ENCODE measurements around the gene NEDD4L. TPM values are rescaled to one million over a fixed set of nuclear protein-coding genes. Genes with fewer than 3 reads are reported as not detected.
A peak's percentile ranks its signal among the peaks of the same experiment; 100 is the strongest.

Gene NEDD4L
- total and polyA plus RNA-seq, 4 donors, result 10.2 to 20.3 (median 13.2) TPM

DNA sequence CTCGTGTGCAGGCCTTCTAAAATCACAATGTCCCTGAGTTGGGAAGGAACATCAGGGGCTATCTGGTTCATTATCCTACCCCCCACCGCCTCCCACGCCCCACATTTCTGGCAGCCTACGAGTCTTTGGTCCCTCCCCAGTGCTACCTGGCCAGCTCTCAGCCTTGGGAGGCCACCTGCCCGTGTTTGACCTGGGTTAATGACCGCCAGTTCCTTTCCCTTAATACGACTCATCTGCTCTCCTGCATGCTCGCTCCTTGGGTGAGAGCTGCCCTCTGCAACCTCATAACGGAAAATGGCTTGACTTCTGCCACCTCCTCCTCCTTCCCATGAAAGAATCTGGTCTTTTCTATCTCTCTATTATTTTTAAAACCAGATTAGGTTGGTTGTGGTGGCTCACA is 112.5 kb downstream of the NEDD4L start:
- Histone ChIP-seq H3K27me3 (ENCODE audit: control insufficient read depth in 4 of 4, insufficient read depth in 4 of 4, low read length in 3 of 4) (no peaks in the 10 kb centered on the region), H3K4me1 (ENCODE audit: control insufficient read depth in 4 of 4, insufficient read depth in 4 of 4, low read length in 3 of 4) (peaks cover 0 to 8% (median 1%) of the 10 kb centered on the region in 4 donors), H3K36me3 (ENCODE audit: control insufficient read depth in 4 of 4, insufficient read depth in 3 of 4, low read depth in 1 of 4, low read length in 3 of 4) (no peaks in the 10 kb centered on the region), H3K9ac (ENCODE audit: low read depth in 1 of 2, low read length in 2 of 2) (no peak overlapping the region), H3K27ac (ENCODE audit: low read depth in 1 of 2, low read length in 2 of 2) (no peak overlapping the region), H3K4me3 (ENCODE audit: low read depth in 1 of 3, low read length in 3 of 3) (no peak overlapping the region), H3K9me3 (ENCODE audit: control insufficient read depth in 4 of 4, low read length in 3 of 4) (no peaks in the 10 kb centered on the region)
- TF ChIP-seq GABPA (IDR thresholded peaks at IDR 0.05 in 1 of 2, conservative IDR thresholded peaks at IDR 0.05 in 1 of 2) (no peak), CTCF (IDR thresholded peaks at IDR 0.05; ENCODE audit: low read depth, low read length, missing input control) (no peak), NR2F2 (IDR thresholded peaks at IDR 0.05) (no peak), RXRA (IDR thresholded peaks at IDR 0.05) (peak; percentile 93 to 96), HNF4A (conservative IDR thresholded peaks at IDR 0.05) (peak; percentile 28 to 33), ATF3 (IDR thresholded peaks at IDR 0.05) (no peak), YY1 (IDR thresholded peaks at IDR 0.05) (no peak), JUND (IDR thresholded peaks at IDR 0.05) (no peak), TAF1 (conservative IDR thresholded peaks at IDR 0.05) (no peak)
- TF ChIP-seq, protein P1, sequence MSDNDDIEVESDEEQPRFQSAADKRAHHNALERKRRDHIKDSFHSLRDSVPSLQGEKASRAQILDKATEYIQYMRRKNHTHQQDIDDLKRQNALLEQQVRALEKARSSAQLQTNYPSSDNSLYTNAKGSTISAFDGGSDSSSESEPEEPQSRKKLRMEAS (IDR thresholded peaks at IDR 0.05), result no peak
- WGBS, result 47% methylated on average over 9 of the region's 9 CpGs
- DNase-seq (ENCODE audit: low spot score), result no peak

DNA sequence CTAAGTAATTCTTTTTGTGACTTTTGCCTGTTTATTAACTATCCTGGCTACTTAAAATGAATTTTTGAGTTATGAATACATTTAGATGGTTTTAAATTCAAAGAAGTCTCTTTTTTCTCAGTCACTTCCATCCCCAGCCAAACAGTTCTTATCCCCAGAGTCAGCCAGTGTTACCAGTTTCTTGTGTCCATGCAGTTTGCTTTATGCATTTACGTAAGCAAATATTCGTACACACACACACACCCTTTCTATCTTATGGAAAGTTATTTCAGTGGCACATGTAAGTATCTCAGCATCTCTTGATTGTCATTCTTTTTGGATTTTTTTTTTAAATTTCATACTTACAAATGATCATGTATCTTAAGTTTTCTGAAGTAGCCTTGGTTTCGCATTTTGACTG is 113.2 kb downstream of the NEDD4L start:
- WGBS, result 97% methylated on average over 3 of the region's 3 CpGs
- H3K4me3 ChIP-seq (ENCODE audit: low read depth in 1 of 3, low read length in 3 of 3), result no peak overlapping the region
- DNase-seq (ENCODE audit: low spot score), result no peak

More for the DNA sequence above, 113.2 kb downstream of the NEDD4L start:
- TF ChIP-seq NR2F2 (IDR thresholded peaks at IDR 0.05) (no peak), HNF4A (conservative IDR thresholded peaks at IDR 0.05) (no peak), CTCF (IDR thresholded peaks at IDR 0.05; ENCODE audit: low read depth, low read length, missing input control) (no peak), YY1 (IDR thresholded peaks at IDR 0.05) (no peak), ATF3 (IDR thresholded peaks at IDR 0.05) (no peak), FOXA2 (IDR thresholded peaks at IDR 0.05) (no peak), GABPA (IDR thresholded peaks at IDR 0.05 in 1 of 2, conservative IDR thresholded peaks at IDR 0.05 in 1 of 2) (no peak), RXRA (IDR thresholded peaks at IDR 0.05) (no peak), JUND (IDR thresholded peaks at IDR 0.05) (no peak), EGR1 (IDR thresholded peaks at IDR 0.05; ENCODE audit: low read depth in 2 of 2) (no peak), RAD21 (IDR thresholded peaks at IDR 0.05) (no peak)
- TF ChIP-seq, protein P2, sequence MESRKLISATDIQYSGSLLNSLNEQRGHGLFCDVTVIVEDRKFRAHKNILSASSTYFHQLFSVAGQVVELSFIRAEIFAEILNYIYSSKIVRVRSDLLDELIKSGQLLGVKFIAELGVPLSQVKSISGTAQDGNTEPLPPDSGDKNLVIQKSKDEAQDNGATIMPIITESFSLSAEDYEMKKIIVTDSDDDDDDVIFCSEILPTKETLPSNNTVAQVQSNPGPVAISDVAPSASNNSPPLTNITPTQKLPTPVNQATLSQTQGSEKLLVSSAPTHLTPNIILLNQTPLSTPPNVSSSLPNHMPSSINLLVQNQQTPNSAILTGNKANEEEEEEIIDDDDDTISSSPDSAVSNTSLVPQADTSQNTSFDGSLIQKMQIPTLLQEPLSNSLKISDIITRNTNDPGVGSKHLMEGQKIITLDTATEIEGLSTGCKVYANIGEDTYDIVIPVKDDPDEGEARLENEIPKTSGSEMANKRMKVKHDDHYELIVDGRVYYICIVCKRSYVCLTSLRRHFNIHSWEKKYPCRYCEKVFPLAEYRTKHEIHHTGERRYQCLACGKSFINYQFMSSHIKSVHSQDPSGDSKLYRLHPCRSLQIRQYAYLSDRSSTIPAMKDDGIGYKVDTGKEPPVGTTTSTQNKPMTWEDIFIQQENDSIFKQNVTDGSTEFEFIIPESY (IDR thresholded peaks at IDR 0.05), result no peak
- no peaks in the 10 kb centered on the region for H3K27me3 ChIP-seq (ENCODE audit: control insufficient read depth in 4 of 4, insufficient read depth in 4 of 4, low read length in 3 of 4)
- H3K9me3 ChIP-seq (ENCODE audit: control insufficient read depth in 4 of 4, low read length in 3 of 4), result no peaks in the 10 kb centered on the region
- H3K27ac ChIP-seq (ENCODE audit: low read depth in 1 of 2, low read length in 2 of 2), result no peak overlapping the region
- H3K36me3 ChIP-seq (ENCODE audit: control insufficient read depth in 4 of 4, insufficient read depth in 3 of 4, low read depth in 1 of 4, low read length in 3 of 4), result no peaks in the 10 kb centered on the region
- H3K4me1 ChIP-seq (ENCODE audit: control insufficient read depth in 4 of 4, insufficient read depth in 4 of 4, low read length in 3 of 4), result peaks cover 0 to 8% (median 1%) of the 10 kb centered on the region in 4 donors
- H3K9ac ChIP-seq (ENCODE audit: low read depth in 1 of 2, low read length in 2 of 2), result no peak overlapping the region

Measured in liver (tissue), 9 donors.